ENCODE data around the gene TEX2.
"Not testable (repeated sequence)": the region's sequence is repeated elsewhere in the genome, so short reads cannot be mapped to it uniquely, and the experiment has no call there.

TEX2 gene

DNA sequence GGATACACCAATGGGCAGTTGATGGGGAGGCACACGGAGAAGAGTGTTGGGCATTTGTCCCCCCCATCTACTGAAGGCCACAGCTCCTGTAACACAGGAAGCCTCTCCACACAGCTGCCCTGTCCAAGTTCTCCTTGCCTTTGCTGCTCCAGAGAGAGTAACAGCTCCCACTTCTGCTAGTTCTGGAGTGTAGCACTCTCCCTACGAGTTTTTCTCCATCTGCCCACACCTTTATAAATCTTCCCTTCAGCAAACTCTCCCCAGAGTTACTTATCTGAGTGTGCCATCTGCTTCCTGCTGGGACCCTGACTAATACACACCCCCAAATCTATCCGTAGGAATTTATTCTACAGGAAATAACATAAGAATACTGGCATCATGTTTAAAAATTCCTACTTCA, 90.5 kb downstream of the TEX2 start:
- Histone ChIP-seq H3K4me3 (ENCODE audit: low read length in 2 of 2) (no peak overlapping the region), H3K4me1 (ENCODE audit: control insufficient read depth, insufficient read depth, low read length) (peaks cover 2% of the 10 kb centered on the region), H3K36me3 (ENCODE audit: control insufficient read depth in 2 of 2, insufficient read depth in 2 of 2, low read length in 2 of 2) (peaks cover 7 to 8% of the 10 kb centered on the region in 2 donors), H3K9ac (ENCODE audit: low read length in 2 of 2) (no peak overlapping the region), H3K27me3 (ENCODE audit: control insufficient read depth in 1 of 2, insufficient read depth in 2 of 2, low read length in 2 of 2) (no peaks in the 10 kb centered on the region), H3K9me3 (ENCODE audit: control insufficient read depth in 2 of 2, low read length in 2 of 2) (no peaks in the 10 kb centered on the region), H3K27ac (ENCODE audit: low read length) (no peak overlapping the region)

DNA sequence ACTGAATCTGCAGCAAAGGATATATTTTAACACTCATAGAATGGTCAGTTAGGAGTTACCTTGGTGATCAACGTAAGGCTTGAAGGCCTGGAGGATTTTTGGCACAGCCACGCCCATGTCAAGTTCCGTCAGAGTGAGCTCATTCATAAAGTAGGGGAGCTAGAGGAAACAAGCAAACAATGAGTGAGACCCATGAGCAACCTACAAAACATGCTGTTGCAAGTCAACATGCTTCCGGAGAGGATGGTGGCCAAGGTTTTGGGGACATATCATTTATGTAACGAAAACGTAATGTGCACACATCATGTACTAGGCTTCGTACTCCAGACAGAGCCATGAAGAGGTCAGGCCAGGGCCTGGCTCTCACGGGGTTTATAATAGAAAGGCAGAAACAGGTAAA, 92.0 kb downstream of the TEX2 start:
- no peak overlapping the region for H3K9ac ChIP-seq (ENCODE audit: low read length in 2 of 2)
- peaks cover 5 to 7% of the 10 kb centered on the region in 2 donors for H3K36me3 ChIP-seq (ENCODE audit: control insufficient read depth in 2 of 2, insufficient read depth in 2 of 2, low read length in 2 of 2)
- no peaks in the 10 kb centered on the region for H3K9me3 ChIP-seq (ENCODE audit: control insufficient read depth in 2 of 2, low read length in 2 of 2)
- no peaks in the 10 kb centered on the region for H3K27me3 ChIP-seq (ENCODE audit: control insufficient read depth in 1 of 2, insufficient read depth in 2 of 2, low read length in 2 of 2)
- no peaks in the 10 kb centered on the region for H3K4me1 ChIP-seq (ENCODE audit: control insufficient read depth, insufficient read depth, low read length)
- no peak overlapping the region for H3K4me3 ChIP-seq (ENCODE audit: low read length in 2 of 2)
- no peak overlapping the region for H3K27ac ChIP-seq (ENCODE audit: low read length)

- no peaks in the 10 kb centered on the region for H3K4me1 ChIP-seq (ENCODE audit: control insufficient read depth, insufficient read depth, low read length)
- no peak overlapping the region for H3K27ac ChIP-seq (ENCODE audit: low read length)
- H3K9ac ChIP-seq (ENCODE audit: low read length in 2 of 2): no peak overlapping the region
- H3K36me3 ChIP-seq (ENCODE audit: control insufficient read depth in 2 of 2, insufficient read depth in 2 of 2, low read length in 2 of 2): peaks cover 5 to 12% of the 10 kb centered on the region in 2 donors
- no peaks in the 10 kb centered on the region for H3K9me3 ChIP-seq (ENCODE audit: control insufficient read depth in 2 of 2, low read length in 2 of 2)
- H3K4me3 ChIP-seq (ENCODE audit: low read length in 2 of 2): no peak overlapping the region
- no peaks in the 10 kb centered on the region for H3K27me3 ChIP-seq (ENCODE audit: control insufficient read depth in 1 of 2, insufficient read depth in 2 of 2, low read length in 2 of 2)
Observed at GRCh38 chr17:64170286-64170685, 92.8 kb downstream of the TEX2 start.

DNA sequence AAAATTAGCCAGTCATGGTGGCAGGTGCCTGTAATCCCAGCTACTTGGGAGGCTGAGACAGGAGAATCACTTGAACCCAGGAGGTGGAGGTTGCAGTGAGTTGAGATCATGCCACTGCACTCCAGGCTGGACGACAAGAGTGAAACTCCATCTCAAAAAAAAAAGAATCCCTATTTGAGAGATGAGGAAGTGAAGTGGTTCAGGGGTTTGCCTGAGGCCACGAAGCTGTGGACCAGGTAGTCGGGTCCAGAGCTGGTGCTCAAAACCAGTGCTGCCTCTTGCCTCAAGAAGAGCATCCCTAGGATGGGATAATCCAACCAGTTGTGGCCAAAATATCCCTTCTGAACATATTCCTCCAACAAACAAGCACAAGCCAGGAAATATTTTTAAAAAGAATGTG, 95.4 kb downstream of the TEX2 start:
- not testable (repeated sequence) for H3K27me3 ChIP-seq (ENCODE audit: control insufficient read depth in 1 of 2, insufficient read depth in 2 of 2, low read length in 2 of 2); H3K9ac ChIP-seq (ENCODE audit: low read length in 2 of 2); H3K36me3 ChIP-seq (ENCODE audit: control insufficient read depth in 2 of 2, insufficient read depth in 2 of 2, low read length in 2 of 2); H3K9me3 ChIP-seq (ENCODE audit: control insufficient read depth in 2 of 2, low read length in 2 of 2); H3K4me1 ChIP-seq (ENCODE audit: control insufficient read depth, insufficient read depth, low read length); H3K27ac ChIP-seq (ENCODE audit: low read length); H3K4me3 ChIP-seq (ENCODE audit: low read length in 2 of 2)

- Histone ChIP-seq H3K9ac (ENCODE audit: low read length in 2 of 2) (no peak overlapping the region), H3K9me3 (ENCODE audit: control insufficient read depth in 2 of 2, low read length in 2 of 2) (no peaks in the 10 kb centered on the region), H3K27me3 (ENCODE audit: control insufficient read depth in 1 of 2, insufficient read depth in 2 of 2, low read length in 2 of 2) (no peaks in the 10 kb centered on the region), H3K4me3 (ENCODE audit: low read length in 2 of 2) (no peak overlapping the region), H3K4me1 (ENCODE audit: control insufficient read depth, insufficient read depth, low read length) (no peaks in the 10 kb centered on the region), H3K36me3 (ENCODE audit: control insufficient read depth in 2 of 2, insufficient read depth in 2 of 2, low read length in 2 of 2) (peaks cover 5 to 9% of the 10 kb centered on the region in 2 donors), H3K27ac (ENCODE audit: low read length) (no peak overlapping the region)
Observed at GRCh38 chr17:64166876-64167275, 96.2 kb downstream of the TEX2 start.

DNA sequence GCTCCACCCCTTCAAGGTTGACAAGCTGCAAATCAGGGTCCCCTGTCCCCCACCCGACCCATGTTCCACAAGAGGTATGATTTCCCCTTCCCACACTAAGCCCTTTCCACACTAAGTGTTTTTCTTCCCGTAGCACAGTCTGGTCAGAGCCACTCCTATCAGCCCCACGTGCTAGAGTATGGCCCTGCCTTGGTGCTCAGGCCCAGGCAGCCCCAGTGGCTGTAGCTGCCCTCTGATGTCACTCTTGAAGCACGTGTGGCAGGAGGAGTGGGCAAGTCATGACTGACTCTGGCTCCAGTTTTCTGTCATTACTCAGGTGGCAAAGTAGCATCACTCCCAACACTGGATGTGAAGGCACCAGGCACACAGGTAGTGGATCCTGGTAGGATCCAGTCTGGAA, 97.7 kb downstream of the TEX2 start:
- no peak overlapping the region for H3K27ac ChIP-seq (ENCODE audit: low read length)
- H3K27me3 ChIP-seq (ENCODE audit: control insufficient read depth in 1 of 2, insufficient read depth in 2 of 2, low read length in 2 of 2): no peaks in the 10 kb centered on the region
- no peaks in the 10 kb centered on the region for H3K4me1 ChIP-seq (ENCODE audit: control insufficient read depth, insufficient read depth, low read length)
- H3K9ac ChIP-seq (ENCODE audit: low read length in 2 of 2): no peak overlapping the region
- no peak overlapping the region for H3K4me3 ChIP-seq (ENCODE audit: low read length in 2 of 2)
- no peaks in the 10 kb centered on the region for H3K9me3 ChIP-seq (ENCODE audit: control insufficient read depth in 2 of 2, low read length in 2 of 2)
- H3K36me3 ChIP-seq (ENCODE audit: control insufficient read depth in 2 of 2, insufficient read depth in 2 of 2, low read length in 2 of 2): peaks cover 0 to 7% of the 10 kb centered on the region in 2 donors

- Histone ChIP-seq H3K27ac (ENCODE audit: low read length) (no peak overlapping the region), H3K4me1 (ENCODE audit: control insufficient read depth, insufficient read depth, low read length) (no peaks in the 10 kb centered on the region), H3K36me3 (ENCODE audit: control insufficient read depth in 2 of 2, insufficient read depth in 2 of 2, low read length in 2 of 2) (peaks cover 0 to 7% of the 10 kb centered on the region in 2 donors), H3K4me3 (ENCODE audit: low read length in 2 of 2) (no peak overlapping the region), H3K27me3 (ENCODE audit: control insufficient read depth in 1 of 2, insufficient read depth in 2 of 2, low read length in 2 of 2) (no peaks in the 10 kb centered on the region), H3K9ac (ENCODE audit: low read length in 2 of 2) (no peak overlapping the region), H3K9me3 (ENCODE audit: control insufficient read depth in 2 of 2, low read length in 2 of 2) (no peaks in the 10 kb centered on the region)
Observed at GRCh38 chr17:64164596-64165285, 98.3 kb downstream of the TEX2 start.

GRCh38 chr17:64163468-64163867, 99.6 kb downstream of the TEX2 start:
- no peaks in the 10 kb centered on the region for H3K9me3 ChIP-seq (ENCODE audit: control insufficient read depth in 2 of 2, low read length in 2 of 2)
- no peak overlapping the region for H3K4me3 ChIP-seq (ENCODE audit: low read length in 2 of 2)
- H3K9ac ChIP-seq (ENCODE audit: low read length in 2 of 2): no peak overlapping the region
- H3K27me3 ChIP-seq (ENCODE audit: control insufficient read depth in 1 of 2, insufficient read depth in 2 of 2, low read length in 2 of 2): no peaks in the 10 kb centered on the region
- H3K36me3 ChIP-seq (ENCODE audit: control insufficient read depth in 2 of 2, insufficient read depth in 2 of 2, low read length in 2 of 2): peaks cover 0 to 9% of the 10 kb centered on the region in 2 donors
- no peaks in the 10 kb centered on the region for H3K4me1 ChIP-seq (ENCODE audit: control insufficient read depth, insufficient read depth, low read length)
- H3K27ac ChIP-seq (ENCODE audit: low read length): no peak overlapping the region

DNA sequence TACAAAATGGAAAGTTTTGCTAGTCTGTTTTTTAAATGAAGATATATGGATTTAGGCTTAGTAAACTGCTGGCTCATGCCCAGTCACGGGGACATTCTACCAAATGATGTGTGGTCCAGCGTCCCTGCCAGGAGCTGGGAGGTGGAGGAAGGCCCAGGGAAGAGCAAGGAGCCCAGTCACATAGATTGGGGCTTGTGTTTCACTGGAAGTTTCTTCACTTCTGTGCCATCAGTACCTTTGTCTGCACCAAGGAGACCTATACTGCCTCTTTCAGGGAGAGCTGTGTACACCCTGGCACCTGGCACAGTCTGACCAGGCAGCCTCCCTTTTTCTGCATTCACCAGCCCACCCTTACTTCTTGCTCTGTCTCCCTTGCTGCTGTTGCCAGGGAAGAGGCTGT, 100.5 kb downstream of the TEX2 start:
- Histone ChIP-seq H3K36me3 (ENCODE audit: control insufficient read depth in 2 of 2, insufficient read depth in 2 of 2, low read length in 2 of 2) (peaks cover 0 to 9% of the 10 kb centered on the region in 2 donors), H3K27me3 (ENCODE audit: control insufficient read depth in 1 of 2, insufficient read depth in 2 of 2, low read length in 2 of 2) (no peaks in the 10 kb centered on the region), H3K4me3 (ENCODE audit: low read length in 2 of 2) (no peak overlapping the region), H3K27ac (ENCODE audit: low read length) (no peak overlapping the region), H3K9ac (ENCODE audit: low read length in 2 of 2) (no peak overlapping the region), H3K9me3 (ENCODE audit: control insufficient read depth in 2 of 2, low read length in 2 of 2) (no peaks in the 10 kb centered on the region), H3K4me1 (ENCODE audit: control insufficient read depth, insufficient read depth, low read length) (no peaks in the 10 kb centered on the region)

DNA sequence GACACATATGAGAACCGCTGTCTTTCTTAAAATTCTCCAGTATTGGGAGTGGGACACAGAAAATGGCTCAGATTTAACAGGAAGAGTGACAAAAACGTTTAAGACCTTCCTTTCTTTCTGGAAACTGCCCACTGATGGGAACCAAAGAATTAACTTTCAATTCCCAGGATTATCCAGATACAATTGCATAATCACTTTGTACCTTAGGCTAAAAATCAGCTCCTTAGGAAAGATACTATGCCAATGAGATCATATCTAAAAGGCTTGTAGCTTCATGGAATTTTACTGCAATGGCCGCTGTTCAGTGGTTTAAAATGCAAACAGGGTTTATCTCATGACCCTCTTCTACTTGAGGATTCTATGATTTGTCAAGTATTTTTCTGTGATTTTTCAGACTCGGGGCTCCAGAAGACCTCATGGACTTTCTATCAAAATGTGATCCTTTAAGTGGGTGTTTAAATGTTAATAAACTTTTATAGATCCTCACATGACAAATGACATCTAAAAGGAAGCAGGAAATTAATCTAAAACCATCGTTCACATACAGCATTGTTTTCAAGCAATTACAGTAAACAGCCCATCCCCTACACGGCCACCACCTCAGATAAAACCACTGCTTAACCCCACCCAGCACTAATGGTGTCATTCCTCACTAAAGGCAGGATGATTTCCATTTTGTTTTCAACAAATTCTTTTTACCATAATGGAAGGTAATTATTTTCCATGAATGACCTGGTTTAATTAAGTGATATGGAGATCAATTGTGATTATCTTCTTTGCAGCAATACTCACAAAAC, 101.5 kb downstream of the TEX2 start:
- Histone ChIP-seq H3K9ac (ENCODE audit: low read length in 2 of 2) (no peak overlapping the region), H3K27ac (ENCODE audit: low read length) (no peak overlapping the region), H3K36me3 (ENCODE audit: control insufficient read depth in 2 of 2, insufficient read depth in 2 of 2, low read length in 2 of 2) (peaks cover 0 to 9% of the 10 kb centered on the region in 2 donors), H3K4me1 (ENCODE audit: control insufficient read depth, insufficient read depth, low read length) (peaks cover 2% of the 10 kb centered on the region), H3K9me3 (ENCODE audit: control insufficient read depth in 2 of 2, low read length in 2 of 2) (no peaks in the 10 kb centered on the region), H3K27me3 (ENCODE audit: control insufficient read depth in 1 of 2, insufficient read depth in 2 of 2, low read length in 2 of 2) (no peaks in the 10 kb centered on the region), H3K4me3 (ENCODE audit: low read length in 2 of 2) (no peak overlapping the region)

DNA sequence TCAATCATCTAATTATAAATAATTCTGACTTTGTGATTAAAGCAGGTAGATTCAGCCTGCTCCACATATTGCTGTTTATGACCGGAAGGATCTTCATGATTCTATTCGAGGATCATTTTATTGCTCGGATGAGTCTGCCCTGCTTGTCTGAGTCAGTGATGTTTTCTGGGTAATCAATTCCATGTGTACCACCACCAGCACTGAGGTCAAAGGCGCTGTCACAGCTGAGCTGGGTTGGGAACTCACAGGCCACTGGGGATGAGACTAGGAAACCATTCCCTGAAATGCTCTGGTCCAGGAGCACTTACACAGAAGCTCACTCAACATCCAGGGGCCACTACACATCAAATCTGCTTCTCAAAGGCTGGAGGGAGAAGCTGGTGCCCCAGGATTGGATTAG, 102.7 kb downstream of the TEX2 start:
- Histone ChIP-seq H3K9me3 (ENCODE audit: control insufficient read depth in 2 of 2, low read length in 2 of 2) (no peaks in the 10 kb centered on the region), H3K9ac (ENCODE audit: low read length in 2 of 2) (no peak overlapping the region), H3K27me3 (ENCODE audit: control insufficient read depth in 1 of 2, insufficient read depth in 2 of 2, low read length in 2 of 2) (no peaks in the 10 kb centered on the region), H3K27ac (ENCODE audit: low read length) (no peak overlapping the region), H3K4me1 (ENCODE audit: control insufficient read depth, insufficient read depth, low read length) (peaks cover 8% of the 10 kb centered on the region), H3K36me3 (ENCODE audit: control insufficient read depth in 2 of 2, insufficient read depth in 2 of 2, low read length in 2 of 2) (peaks cover 0 to 4% of the 10 kb centered on the region in 2 donors), H3K4me3 (ENCODE audit: low read length in 2 of 2) (no peak overlapping the region)
